Mononuclear cell (primary cell): ENCODE data around the gene EFNA5. TPM values are rescaled to one million over a fixed set of nuclear protein-coding genes. Genes with fewer than 3 reads are reported as not detected.

Experiments used
- H3K27me3 ChIP-seq: 2 replicates; pipeline ENCODE4 v1.6.0; 2011; ENCODE audit warnings: low read length, control low read depth; ENCODE audit not compliant: insufficient read depth
- H3K4me1 ChIP-seq: 2 replicates; pipeline ENCODE4 v1.5.1; 2011; ENCODE audit warnings: mild to moderate bottlenecking, low read length, control low read depth; ENCODE audit not compliant: insufficient read depth
- H3K4me3 ChIP-seq: 2 replicates; pipeline ENCODE4 v1.5.1; 2011; ENCODE audit warnings: mild to moderate bottlenecking, low read length, moderate library complexity
- H3K9me3 ChIP-seq: 2 replicates; pipeline ENCODE4 v1.5.1; 2011; ENCODE audit warnings: low read depth, mild to moderate bottlenecking, control low read depth, low read length
- total RNA-seq: library from RNA; depleted of rRNA; stranded (reverse); fragments of >200 nt; gene quantifications from one replicate; pipeline ENCODE4 v1.2.3, GENCODE V29; 2012

EFNA5 gene
- total RNA-seq, 1 donor: 0.84 TPM

GRCh38 chr5:107424491-107424890 is 246.2 kb downstream of the EFNA5 start:
- Histone ChIP-seq H3K4me3 (no peak overlapping the region), H3K27me3 (no peaks in the 10 kb centered on the region), H3K4me1 (no peaks in the 10 kb centered on the region), H3K9me3 (no peaks in the 10 kb centered on the region)

GRCh38 chr5:107422494-107422893 is 248.2 kb downstream of the EFNA5 start:
- no peaks in the 10 kb centered on the region for H3K4me1 ChIP-seq
- no peaks in the 10 kb centered on the region for H3K9me3 ChIP-seq
- H3K4me3 ChIP-seq: no peak overlapping the region
- H3K27me3 ChIP-seq: no peaks in the 10 kb centered on the region

GRCh38 chr5:107419498-107419897 is 251.2 kb downstream of the EFNA5 start:
- Histone ChIP-seq H3K4me3 (no peak overlapping the region), H3K27me3 (no peaks in the 10 kb centered on the region), H3K9me3 (no peaks in the 10 kb centered on the region), H3K4me1 (no peaks in the 10 kb centered on the region)

GRCh38 chr5:107418902-107419301 is 251.8 kb downstream of the EFNA5 start:
- Histone ChIP-seq H3K4me1 (no peaks in the 10 kb centered on the region), H3K9me3 (no peaks in the 10 kb centered on the region), H3K27me3 (no peaks in the 10 kb centered on the region), H3K4me3 (no peak overlapping the region)

- Histone ChIP-seq H3K9me3 (no peaks in the 10 kb centered on the region), H3K4me3 (no peak overlapping the region), H3K4me1 (no peaks in the 10 kb centered on the region), H3K27me3 (no peaks in the 10 kb centered on the region)
These were observed 252.7 kb downstream of the EFNA5 start for GRCh38 chr5:107418071-107418470.

- Histone ChIP-seq H3K4me3 (no peak overlapping the region), H3K27me3 (no peaks in the 10 kb centered on the region), H3K4me1 (no peaks in the 10 kb centered on the region), H3K9me3 (no peaks in the 10 kb centered on the region)
These were observed 255.0 kb downstream of the EFNA5 start for GRCh38 chr5:107415762-107416161.

- H3K4me3 ChIP-seq: no peak overlapping the region
- no peaks in the 10 kb centered on the region for H3K4me1 ChIP-seq
- H3K9me3 ChIP-seq: no peaks in the 10 kb centered on the region
- H3K27me3 ChIP-seq: no peaks in the 10 kb centered on the region
These were observed 255.9 kb downstream of the EFNA5 start for GRCh38 chr5:107414802-107415201.

GRCh38 chr5:107413754-107414153 is 257.0 kb downstream of the EFNA5 start:
- H3K4me3 ChIP-seq: no peak overlapping the region
- no peaks in the 10 kb centered on the region for H3K27me3 ChIP-seq
- no peaks in the 10 kb centered on the region for H3K9me3 ChIP-seq
- no peaks in the 10 kb centered on the region for H3K4me1 ChIP-seq

- H3K9me3 ChIP-seq: no peaks in the 10 kb centered on the region
- H3K4me3 ChIP-seq: no peak overlapping the region
- no peaks in the 10 kb centered on the region for H3K27me3 ChIP-seq
- no peaks in the 10 kb centered on the region for H3K4me1 ChIP-seq
These were observed 262.2 kb downstream of the EFNA5 start for GRCh38 chr5:107408564-107408963.

GRCh38 chr5:107407713-107408298 is 262.9 kb downstream of the EFNA5 start:
- Histone ChIP-seq H3K4me1 (no peaks in the 10 kb centered on the region), H3K4me3 (no peak overlapping the region), H3K27me3 (no peaks in the 10 kb centered on the region), H3K9me3 (no peaks in the 10 kb centered on the region)

GRCh38 chr5:107404595-107405374 is 266.0 kb downstream of the EFNA5 start:
- Histone ChIP-seq H3K9me3 (no peaks in the 10 kb centered on the region), H3K4me1 (no peaks in the 10 kb centered on the region), H3K27me3 (no peaks in the 10 kb centered on the region), H3K4me3 (no peak overlapping the region)

- H3K4me3 ChIP-seq: no peak overlapping the region
- H3K9me3 ChIP-seq: no peaks in the 10 kb centered on the region
These were observed 267.3 kb downstream of the EFNA5 start for GRCh38 chr5:107403228-107403953.

GRCh38 chr5:107402434-107403227 is 268.1 kb downstream of the EFNA5 start:
- Histone ChIP-seq H3K27me3 (no peaks in the 10 kb centered on the region), H3K9me3 (no peaks in the 10 kb centered on the region), H3K4me1 (no peaks in the 10 kb centered on the region), H3K4me3 (no peak overlapping the region)

More at GRCh38 chr5:107403228-107403953, 267.3 kb downstream of the EFNA5 start:
- Histone ChIP-seq H3K27me3 (no peaks in the 10 kb centered on the region), H3K4me1 (no peaks in the 10 kb centered on the region)

- Histone ChIP-seq H3K4me3 (no peak overlapping the region), H3K9me3 (no peaks in the 10 kb centered on the region), H3K4me1 (no peaks in the 10 kb centered on the region), H3K27me3 (no peaks in the 10 kb centered on the region)
These were observed 269.1 kb downstream of the EFNA5 start for GRCh38 chr5:107401470-107402122.
